Neural crest cell (in vitro differentiated cells): Measurements from ENCODE around the gene POLK. TPM values are rescaled to one million over a fixed set of nuclear protein-coding genes. Genes with fewer than 3 reads are reported as not detected.

Experiments used
- DNase-seq: peaks from one replicate; pipeline ENCODE4 v3.0.0; 2021; ENCODE audit warnings: low read depth, mixed read lengths, low spot score
- H3K27ac Mint-ChIP-seq: one replicate; pipeline ENCODE4 v1.8.0; 2021; ENCODE audit warnings: mild to moderate bottlenecking, mixed read lengths; ENCODE audit not compliant: unreplicated experiment
- H3K27me3 Mint-ChIP-seq: 2 replicates; pipeline ENCODE4 v1.8.0; 2021; ENCODE audit warnings: low read depth, mild to moderate bottlenecking, mixed read lengths
- H3K36me3 Mint-ChIP-seq: 2 replicates; pipeline ENCODE4 v1.8.0; 2021; ENCODE audit warnings: low read depth, mild to moderate bottlenecking, mixed read lengths
- H3K4me1 Mint-ChIP-seq: 2 replicates; pipeline ENCODE4 v1.8.0; 2021; ENCODE audit warnings: mixed read lengths
- H3K4me3 Mint-ChIP-seq: one replicate; pipeline ENCODE4 v1.8.0; 2021; ENCODE audit warnings: mild to moderate bottlenecking, mixed read lengths
- H3K9me3 Mint-ChIP-seq: 2 replicates; pipeline ENCODE4 v1.8.0; 2021; ENCODE audit warnings: mixed read lengths
- CTCF ChIP-seq: fragments of 200-600 bp; sonication (generic); conservative IDR thresholded peaks from 2 replicates; pipeline ENCODE4 v1.5.0; 2021; ENCODE audit warnings: antibody characterized with exemption, mild to moderate bottlenecking
- total RNA-seq: library from RNA; stranded (reverse); gene quantifications from 2 replicates; pipeline ENCODE4 v1.2.1, GENCODE V29; 2021

Gene POLK
- total RNA-seq, 1 donor from 2014 or later, result 19.7 TPM

- TF ChIP-seq CTCF, result no peak
- H3K27ac Mint-ChIP-seq, result no peak overlapping the region
- H3K4me3 Mint-ChIP-seq, result no peak overlapping the region
- no peak for DNase-seq
- peaks cover 40% of the 10 kb centered on the region for H3K36me3 Mint-ChIP-seq
- H3K27me3 Mint-ChIP-seq, result no peaks in the 10 kb centered on the region
- peaks cover 21% of the 10 kb centered on the region for H3K4me1 Mint-ChIP-seq
- peaks cover 22% of the 10 kb centered on the region for H3K9me3 Mint-ChIP-seq
Measured at GRCh38 chr5:75519761-75520160, 8.1 kb downstream of the POLK start.

- H3K27me3 Mint-ChIP-seq, result no peaks in the 10 kb centered on the region
- no peak overlapping the region for H3K4me3 Mint-ChIP-seq
Measured at GRCh38 chr5:75521195-75521594, 9.5 kb downstream of the POLK start.

GRCh38 chr5:75522025-75522424 is 10.3 kb downstream of the POLK start:
- Mint-ChIP-seq H3K9me3 (peaks cover 19% of the 10 kb centered on the region), H3K4me3 (no peak overlapping the region), H3K36me3 (peaks cover 36% of the 10 kb centered on the region), H3K27ac (no peak overlapping the region), H3K4me1 (peaks cover 31% of the 10 kb centered on the region), H3K27me3 (no peaks in the 10 kb centered on the region)
- DNase-seq, result no peak
- no peak for TF ChIP-seq CTCF

More at GRCh38 chr5:75521195-75521594, 9.5 kb downstream of the POLK start:
- Mint-ChIP-seq H3K27ac (no peak overlapping the region), H3K9me3 (peaks cover 22% of the 10 kb centered on the region), H3K36me3 (peaks cover 40% of the 10 kb centered on the region), H3K4me1 (peaks cover 34% of the 10 kb centered on the region)
- no peak for DNase-seq
- TF ChIP-seq CTCF, result no peak

GRCh38 chr5:75522542-75522941 is 10.9 kb downstream of the POLK start:
- H3K27me3 Mint-ChIP-seq, result no peaks in the 10 kb centered on the region
- no peak for DNase-seq
- H3K4me3 Mint-ChIP-seq, result no peak overlapping the region
- H3K9me3 Mint-ChIP-seq, result peaks cover 18% of the 10 kb centered on the region
- H3K27ac Mint-ChIP-seq, result no peak overlapping the region
- peaks cover 35% of the 10 kb centered on the region for H3K36me3 Mint-ChIP-seq
- no peak for TF ChIP-seq CTCF
- peaks cover 31% of the 10 kb centered on the region for H3K4me1 Mint-ChIP-seq

- H3K9me3 Mint-ChIP-seq, result peaks cover 14% of the 10 kb centered on the region
Measured at GRCh38 chr5:75523275-75523674, 11.6 kb downstream of the POLK start.

More at GRCh38 chr5:75523275-75523674, 11.6 kb downstream of the POLK start:
- no peak for TF ChIP-seq CTCF
- Mint-ChIP-seq H3K4me1 (peaks cover 31% of the 10 kb centered on the region), H3K4me3 (no peak overlapping the region), H3K36me3 (peaks cover 29% of the 10 kb centered on the region), H3K27ac (peak overlapping the region; percentile 74), H3K27me3 (no peaks in the 10 kb centered on the region)
- DNase-seq, result no peak
